IMR-90 (cell line): Measurements from ENCODE around the gene EIF3M. TPM values are rescaled to one million over a fixed set of nuclear protein-coding genes. Genes with fewer than 3 reads are reported as not detected.

Experiments
- ATAC-seq: fragments of 200-7000 bp; cut with Tn5 transposase; 2 replicates; pipeline ENCODE4 v1.9.1; 2020; ENCODE audit warnings: low read depth, mild to moderate bottlenecking, moderate library complexity
- BruUV-seq: library from RNA; stranded (reverse); fragments of 400-500 nt; replicated peaks from 2 replicates; lab custom pipeline; 2021; lab: Mats Ljungman, UMichigan
- CTCF ChIA-PET: fragments of 300-600 bp; formaldehyde crosslinking; extraction: SDS; loops from one replicate; lab custom pipeline; 2021; ENCODE audit warnings: antibody characterized with exemption; lab: Yijun Ruan, JAX
- POLR2A ChIA-PET: fragments of 300-600 bp; sonication (Branson Sonifier 250); formaldehyde crosslinking; loops from one replicate; lab custom pipeline; 2022; ENCODE audit warnings: antibody characterized with exemption; ENCODE audit not compliant: unreplicated experiment; lab: Charles Lee
- DNase-seq: peaks from one replicate; pipeline ENCODE4 v3.0.0; 2013
- H2AFZ ChIP-seq: replicated peaks from 2 replicates; pipeline ENCODE3; 2013; ENCODE audit warnings: low read length, mild to moderate bottlenecking; ENCODE audit not compliant: poor library complexity
- H2AK5ac ChIP-seq: 2 replicates; pipeline ENCODE4 v1.6.1; 2013; ENCODE audit warnings: low read depth, low read length, inconsistent platforms
- H2AK9ac ChIP-seq: replicated peaks from 2 replicates; pipeline ENCODE3; 2013; ENCODE audit warnings: mild to moderate bottlenecking, low read depth, low read length, moderate library complexity; ENCODE audit not compliant: poor library complexity
- H2BK120ac ChIP-seq: 2 replicates; pipeline ENCODE4 v1.6.1; 2013; ENCODE audit warnings: low read depth, low read length, inconsistent platforms
- H2BK15ac ChIP-seq: 3 replicates; pipeline ENCODE4 v1.6.1; 2013; ENCODE audit warnings: low read depth, low read length, inconsistent platforms
- H2BK20ac ChIP-seq: 2 replicates; pipeline ENCODE4 v1.6.1; 2013; ENCODE audit warnings: low read depth, mild to moderate bottlenecking, inconsistent platforms, low read length, moderate library complexity
- H2BK5ac ChIP-seq: 2 replicates; pipeline ENCODE4 v1.6.1; 2013; ENCODE audit warnings: mild to moderate bottlenecking, low read depth, low read length, inconsistent platforms; ENCODE audit not compliant: poor library complexity, severe bottlenecking
- H3K14ac ChIP-seq: replicated peaks from 2 replicates; pipeline ENCODE4 v1.6.1; 2013; ENCODE audit warnings: low read depth, low read length, inconsistent platforms
- H3K18ac ChIP-seq: 2 replicates; pipeline ENCODE4 v1.6.1; 2013; ENCODE audit warnings: low read depth, low read length, control low read depth
- H3K23ac ChIP-seq: 2 replicates; pipeline ENCODE4 v1.6.1; 2013; ENCODE audit warnings: low read depth, low read length, inconsistent platforms
- H3K27ac ChIP-seq: 2 replicates; pipeline ENCODE4 v1.5.1; 2013; ENCODE audit warnings: mild to moderate bottlenecking, control low read depth, low read length; ENCODE audit not compliant: insufficient read depth
- H3K27me3 ChIP-seq: 2 replicates; pipeline ENCODE4 v1.6.1; 2013; ENCODE audit warnings: low read length; ENCODE audit not compliant: control insufficient read depth, insufficient read depth
- H3K36me3 ChIP-seq: 2 replicates; pipeline ENCODE4 v1.6.1; 2013; ENCODE audit warnings: low read length, mixed read lengths; ENCODE audit not compliant: control insufficient read depth, insufficient read depth
- H3K4ac ChIP-seq: 2 replicates; pipeline ENCODE4 v1.6.1; 2013; ENCODE audit warnings: low read depth, low read length, inconsistent platforms
- H3K4me1 ChIP-seq: 2 replicates; pipeline ENCODE4 v1.6.1; 2013; ENCODE audit warnings: low read length, mixed read lengths; ENCODE audit not compliant: control insufficient read depth, insufficient read depth
- H3K4me2 ChIP-seq: 2 replicates; pipeline ENCODE4 v1.6.1; 2013; ENCODE audit warnings: low read depth, mild to moderate bottlenecking, control low read depth, low read length, moderate library complexity
- H3K4me3 ChIP-seq: 2 replicates; pipeline ENCODE4 v1.5.1; 2013; ENCODE audit warnings: low read depth, mild to moderate bottlenecking, control low read depth, low read length, moderate library complexity; ENCODE audit not compliant: insufficient read depth
- H3K56ac ChIP-seq: 2 replicates; pipeline ENCODE4 v1.6.1; 2013; ENCODE audit warnings: low read length, inconsistent platforms; ENCODE audit not compliant: insufficient read depth; ENCODE audit errors: extremely low read depth
- H3K79me1 ChIP-seq, 2 experiments: 2 replicates each; pipeline ENCODE4 v1.6.1; 2013; ENCODE audit warnings: low read length in 2 of 2, inconsistent platforms in 1 of 2, low read depth in 1 of 2
- H3K9ac ChIP-seq: 2 replicates; pipeline ENCODE4 v1.6.1; 2013; ENCODE audit warnings: low read depth, low read length, control low read depth
- H3K9me1 ChIP-seq: 2 replicates; pipeline ENCODE4 v1.6.1; 2013; ENCODE audit warnings: low read length, inconsistent platforms; ENCODE audit not compliant: insufficient read depth
- H3K9me3 ChIP-seq: 2 replicates; pipeline ENCODE4 v1.6.1; 2013; ENCODE audit warnings: low read length; ENCODE audit not compliant: control insufficient read depth, insufficient read depth
- H4K20me1 ChIP-seq: 2 replicates; pipeline ENCODE4 v1.6.1; 2013; ENCODE audit warnings: low read length, inconsistent platforms; ENCODE audit not compliant: insufficient read depth
- H4K5ac ChIP-seq: 2 replicates; pipeline ENCODE4 v1.6.1; 2013; ENCODE audit warnings: mild to moderate bottlenecking, low read depth, low read length, control low read depth
- H4K8ac ChIP-seq, 2 experiments: 2 replicates each; pipeline ENCODE4 v1.6.1; 2013; ENCODE audit warnings: low read depth in 2 of 2, low read length in 2 of 2, control low read depth in 1 of 2, inconsistent platforms in 1 of 2
- H4K91ac ChIP-seq: 2 replicates; pipeline ENCODE4 v1.6.1; 2013; ENCODE audit warnings: low read depth, low read length, inconsistent platforms; ENCODE audit not compliant: insufficient read depth
- CEBPB ChIP-seq: IDR thresholded peaks from 2 replicates; pipeline ENCODE4 v1.6.1; 2012; ENCODE audit warnings: low read depth, low read length, improper control_type of control experiment
- WGBS, 2 experiments: methylation state at CpG; one replicate each; pipeline versions ENCODE4 v1.1.5 to v1.1.7; 2013; ENCODE audit warnings: missing lambda C conversion rate in 2 of 2; ENCODE audit not compliant: insufficient read length in 1 of 2; ENCODE audit errors: extremely low coverage in 2 of 2; 5-methylcytosine and 5-hydroxymethylcytosine counted together
- dilution Hi-C: fragments of 300-500 bp; cut with HindIII; formaldehyde crosslinking; loops from one replicate; pipeline ENCODE4 v1.14.3; 2018; ENCODE audit warnings: low sequenced_read_pairs; ENCODE audit not compliant: unreplicated experiment
- in situ Hi-C: fragments of 300-500 bp; cut with MboI; formaldehyde crosslinking; loops from 3 replicates; pipeline ENCODE4 v1.14.3; 2019; ENCODE audit warnings: low sequenced_read_pairs, inconsistent platforms, mixed read lengths
- intact Hi-C: fragments of 100-400 bp; cut with micrococcal nuclease; formaldehyde crosslinking; loops from 2 replicates; pipeline ENCODE4 v1.10.0; 2022
- polyA plus RNA-seq, 3 experiments: library from polyadenylated mRNA; depleted of rRNA; stranded (reverse); fragments of >200 nt; gene quantifications; 2 replicates each; pipeline ENCODE4 v1.2.3, GENCODE V29; 2012; ENCODE audit warnings: low replicate concordance in 1 of 3
- total RNA-seq: library from RNA; depleted of rRNA; stranded (reverse); fragments of >200 nt; gene quantifications from 2 replicates; pipeline ENCODE4 v1.2.3, GENCODE V29; 2012
- TF ChIP-seq, protein P1 (sequence below): conservative IDR thresholded peaks from 2 replicates; pipeline ENCODE4 v1.5.1; 2012; ENCODE audit warnings: mild to moderate bottlenecking, low read depth, low read length, improper control_type of control experiment

EIF3M gene
- total and polyA plus RNA-seq, 2 of the 4 experiments (the other 2 are of a cell fraction) = 376 to 466 TPM

DNA sequence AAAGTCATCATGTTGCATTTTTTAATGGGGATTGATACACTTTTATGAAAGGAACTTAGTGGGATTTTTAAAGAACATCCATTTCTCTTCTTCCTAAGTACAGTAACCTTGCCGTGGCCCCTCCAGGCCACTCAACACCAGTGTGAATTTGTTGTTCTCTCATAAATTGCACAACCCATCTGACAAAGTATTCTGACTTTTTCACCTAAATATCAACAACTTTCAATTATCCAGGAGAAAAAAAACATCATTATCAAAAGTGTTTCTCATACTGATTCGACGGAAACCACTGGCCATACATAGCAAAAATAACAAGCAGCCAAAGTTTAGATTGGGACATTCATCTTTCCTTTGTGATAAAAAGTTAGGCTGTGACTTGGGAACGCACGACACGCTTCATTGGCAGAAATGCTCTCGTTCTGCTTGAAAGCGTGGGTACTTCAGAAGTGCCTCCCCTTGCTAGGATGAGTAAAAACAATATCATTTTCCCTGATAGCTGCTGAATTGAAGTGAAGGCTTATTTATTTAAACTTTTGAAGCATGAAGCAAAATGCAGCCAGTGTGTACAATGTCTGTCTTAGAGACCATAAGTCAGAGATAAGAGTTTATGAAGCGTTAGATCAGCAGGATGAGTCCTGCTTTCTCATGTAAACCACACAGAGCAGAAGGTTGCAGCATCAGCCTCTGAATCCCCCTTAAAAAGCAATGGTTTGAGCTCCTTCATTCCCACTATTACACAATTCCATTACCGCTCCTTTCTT, 20.6 kb upstream of the EIF3M start:
- H2BK120ac ChIP-seq = no peak overlapping the region
- BruUV-seq = no TSS peak

More for the DNA sequence above, 20.6 kb upstream of the EIF3M start:
- Histone ChIP-seq H3K4me3 (no peak overlapping the region), H3K18ac (no peak overlapping the region), H3K4me1 (no peaks in the 10 kb centered on the region), H3K9ac (no peak overlapping the region), H3K9me3 (no peaks in the 10 kb centered on the region), H3K9me1 (no peaks in the 10 kb centered on the region), H3K56ac (no peak overlapping the region), H2BK20ac (no peak overlapping the region), H2AK5ac (no peak overlapping the region), H4K5ac (no peak overlapping the region), H3K27ac (no peak overlapping the region), H3K23ac (no peak overlapping the region), H4K91ac (no peak overlapping the region), H3K4me2 (peak overlapping the region; percentile 75), H3K4ac (no peak overlapping the region), H3K27me3 (no peaks in the 10 kb centered on the region; the same call in 1 of the 2 replicates), H2BK15ac (no peak overlapping the region), H3K14ac (no peak overlapping the region), H2AK9ac (no peak overlapping the region), H3K79me1 (no peaks in the 10 kb centered on the region), H3K36me3 (no peaks in the 10 kb centered on the region), H2AFZ (no peak overlapping the region), H2BK5ac (no peak overlapping the region), H4K8ac (no peak overlapping the region), H4K20me1 (no peaks in the 10 kb centered on the region)
- ATAC-seq = peak; percentile 67
- WGBS, 2 experiments = no CpG with 5 or more reads among the region's 10 CpGs
- peak; percentile 55; the same call in 1 of the 2 replicates for TF ChIP-seq CEBPB
- TF ChIP-seq, protein P1, sequence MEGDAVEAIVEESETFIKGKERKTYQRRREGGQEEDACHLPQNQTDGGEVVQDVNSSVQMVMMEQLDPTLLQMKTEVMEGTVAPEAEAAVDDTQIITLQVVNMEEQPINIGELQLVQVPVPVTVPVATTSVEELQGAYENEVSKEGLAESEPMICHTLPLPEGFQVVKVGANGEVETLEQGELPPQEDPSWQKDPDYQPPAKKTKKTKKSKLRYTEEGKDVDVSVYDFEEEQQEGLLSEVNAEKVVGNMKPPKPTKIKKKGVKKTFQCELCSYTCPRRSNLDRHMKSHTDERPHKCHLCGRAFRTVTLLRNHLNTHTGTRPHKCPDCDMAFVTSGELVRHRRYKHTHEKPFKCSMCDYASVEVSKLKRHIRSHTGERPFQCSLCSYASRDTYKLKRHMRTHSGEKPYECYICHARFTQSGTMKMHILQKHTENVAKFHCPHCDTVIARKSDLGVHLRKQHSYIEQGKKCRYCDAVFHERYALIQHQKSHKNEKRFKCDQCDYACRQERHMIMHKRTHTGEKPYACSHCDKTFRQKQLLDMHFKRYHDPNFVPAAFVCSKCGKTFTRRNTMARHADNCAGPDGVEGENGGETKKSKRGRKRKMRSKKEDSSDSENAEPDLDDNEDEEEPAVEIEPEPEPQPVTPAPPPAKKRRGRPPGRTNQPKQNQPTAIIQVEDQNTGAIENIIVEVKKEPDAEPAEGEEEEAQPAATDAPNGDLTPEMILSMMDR = no peak
- dilution Hi-C loops = no loop called here
- CTCF ChIA-PET = no interaction called here
- intact Hi-C loops = no loop called here
- DNase-seq = peak; percentile 57
- in situ Hi-C loops = no loop called here
- POLR2A ChIA-PET = no interaction called here
